ENCODE data around the gene CAPN10. TPM values are rescaled to one million over a fixed set of nuclear protein-coding genes. Genes with fewer than 3 reads are reported as not detected.

The CAPN10 gene
- total RNA-seq, 1 experiment from 2014 or later, result 61.3 TPM

DNA sequence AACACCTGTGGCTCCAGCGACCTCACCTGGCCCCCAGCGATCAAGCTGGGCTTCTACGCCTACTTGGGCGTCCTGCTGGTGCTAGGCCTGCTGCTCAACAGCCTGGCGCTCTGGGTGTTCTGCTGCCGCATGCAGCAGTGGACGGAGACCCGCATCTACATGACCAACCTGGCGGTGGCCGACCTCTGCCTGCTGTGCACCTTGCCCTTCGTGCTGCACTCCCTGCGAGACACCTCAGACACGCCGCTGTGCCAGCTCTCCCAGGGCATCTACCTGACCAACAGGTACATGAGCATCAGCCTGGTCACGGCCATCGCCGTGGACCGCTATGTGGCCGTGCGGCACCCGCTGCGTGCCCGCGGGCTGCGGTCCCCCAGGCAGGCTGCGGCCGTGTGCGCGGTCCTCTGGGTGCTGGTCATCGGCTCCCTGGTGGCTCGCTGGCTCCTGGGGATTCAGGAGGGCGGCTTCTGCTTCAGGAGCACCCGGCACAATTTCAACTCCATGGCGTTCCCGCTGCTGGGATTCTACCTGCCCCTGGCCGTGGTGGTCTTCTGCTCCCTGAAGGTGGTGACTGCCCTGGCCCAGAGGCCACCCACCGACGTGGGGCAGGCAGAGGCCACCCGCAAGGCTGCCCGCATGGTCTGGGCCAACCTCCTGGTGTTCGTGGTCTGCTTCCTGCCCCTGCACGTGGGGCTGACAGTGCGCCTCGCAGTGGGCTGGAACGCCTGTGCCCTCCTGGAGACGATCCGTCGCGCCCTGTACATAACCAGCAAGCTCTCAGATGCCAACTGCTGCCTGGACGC lies 43.6 kb downstream of the CAPN10 start:
- Mint-ChIP-seq H3K27ac (no peak overlapping the region), H3K27me3 (ENCODE audit: low read depth) (peaks cover 7% of the 10 kb centered on the region), H3K9me3 (peaks cover 32% of the 10 kb centered on the region), H3K4me3 (no peak overlapping the region), H3K4me1 (no peaks in the 10 kb centered on the region), H3K36me3 (peaks cover 21% of the 10 kb centered on the region)
- ATAC-seq (no peak), DNase-seq (ENCODE audit: low spot score) (no peak)
- CTCF ChIA-PET, result interaction anchor here (1.3 to 2.6 kb wide), 2 partner anchors 11 to 116 kb away, joined by 3 to 9 read pairs; no protein-coding TSS in a partner anchor
- TF ChIP-seq JUN (CRISPR knock-in tag; IDR thresholded peaks at IDR 0.05) (no peak), TP53 (CRISPR knock-in tag; IDR thresholded peaks at IDR 0.05) (no peak), CBFB (CRISPR knock-in tag; IDR thresholded peaks at IDR 0.05; ENCODE audit: low read depth) (no peak), ZNF671 (CRISPR knock-in tag; IDR thresholded peaks at IDR 0.05) (no peak), ZNF396 (CRISPR knock-in tag; IDR thresholded peaks at IDR 0.05; ENCODE audit: borderline replicate concordance) (no peak), ZNF317 (CRISPR knock-in tag; IDR thresholded peaks at IDR 0.05; ENCODE audit: borderline replicate concordance, low read depth) (no peak), PRRX2 (CRISPR knock-in tag; IDR thresholded peaks at IDR 0.05) (no peak), TEAD4 (CRISPR knock-in tag; IDR thresholded peaks at IDR 0.05) (no peak), MYBL2 (CRISPR knock-in tag; IDR thresholded peaks at IDR 0.05) (no peak), SMAD4 (CRISPR knock-in tag; IDR thresholded peaks at IDR 0.05) (no peak)
- TF ChIP-seq, protein P1, sequence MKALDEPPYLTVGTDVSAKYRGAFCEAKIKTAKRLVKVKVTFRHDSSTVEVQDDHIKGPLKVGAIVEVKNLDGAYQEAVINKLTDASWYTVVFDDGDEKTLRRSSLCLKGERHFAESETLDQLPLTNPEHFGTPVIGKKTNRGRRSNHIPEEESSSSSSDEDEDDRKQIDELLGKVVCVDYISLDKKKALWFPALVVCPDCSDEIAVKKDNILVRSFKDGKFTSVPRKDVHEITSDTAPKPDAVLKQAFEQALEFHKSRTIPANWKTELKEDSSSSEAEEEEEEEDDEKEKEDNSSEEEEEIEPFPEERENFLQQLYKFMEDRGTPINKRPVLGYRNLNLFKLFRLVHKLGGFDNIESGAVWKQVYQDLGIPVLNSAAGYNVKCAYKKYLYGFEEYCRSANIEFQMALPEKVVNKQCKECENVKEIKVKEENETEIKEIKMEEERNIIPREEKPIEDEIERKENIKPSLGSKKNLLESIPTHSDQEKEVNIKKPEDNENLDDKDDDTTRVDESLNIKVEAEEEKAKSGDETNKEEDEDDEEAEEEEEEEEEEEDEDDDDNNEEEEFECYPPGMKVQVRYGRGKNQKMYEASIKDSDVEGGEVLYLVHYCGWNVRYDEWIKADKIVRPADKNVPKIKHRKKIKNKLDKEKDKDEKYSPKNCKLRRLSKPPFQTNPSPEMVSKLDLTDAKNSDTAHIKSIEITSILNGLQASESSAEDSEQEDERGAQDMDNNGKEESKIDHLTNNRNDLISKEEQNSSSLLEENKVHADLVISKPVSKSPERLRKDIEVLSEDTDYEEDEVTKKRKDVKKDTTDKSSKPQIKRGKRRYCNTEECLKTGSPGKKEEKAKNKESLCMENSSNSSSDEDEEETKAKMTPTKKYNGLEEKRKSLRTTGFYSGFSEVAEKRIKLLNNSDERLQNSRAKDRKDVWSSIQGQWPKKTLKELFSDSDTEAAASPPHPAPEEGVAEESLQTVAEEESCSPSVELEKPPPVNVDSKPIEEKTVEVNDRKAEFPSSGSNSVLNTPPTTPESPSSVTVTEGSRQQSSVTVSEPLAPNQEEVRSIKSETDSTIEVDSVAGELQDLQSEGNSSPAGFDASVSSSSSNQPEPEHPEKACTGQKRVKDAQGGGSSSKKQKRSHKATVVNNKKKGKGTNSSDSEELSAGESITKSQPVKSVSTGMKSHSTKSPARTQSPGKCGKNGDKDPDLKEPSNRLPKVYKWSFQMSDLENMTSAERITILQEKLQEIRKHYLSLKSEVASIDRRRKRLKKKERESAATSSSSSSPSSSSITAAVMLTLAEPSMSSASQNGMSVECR (CRISPR knock-in tag; IDR thresholded peaks at IDR 0.05; ENCODE audit: borderline replicate concordance), result no peak
- TF ChIP-seq, protein P2, sequence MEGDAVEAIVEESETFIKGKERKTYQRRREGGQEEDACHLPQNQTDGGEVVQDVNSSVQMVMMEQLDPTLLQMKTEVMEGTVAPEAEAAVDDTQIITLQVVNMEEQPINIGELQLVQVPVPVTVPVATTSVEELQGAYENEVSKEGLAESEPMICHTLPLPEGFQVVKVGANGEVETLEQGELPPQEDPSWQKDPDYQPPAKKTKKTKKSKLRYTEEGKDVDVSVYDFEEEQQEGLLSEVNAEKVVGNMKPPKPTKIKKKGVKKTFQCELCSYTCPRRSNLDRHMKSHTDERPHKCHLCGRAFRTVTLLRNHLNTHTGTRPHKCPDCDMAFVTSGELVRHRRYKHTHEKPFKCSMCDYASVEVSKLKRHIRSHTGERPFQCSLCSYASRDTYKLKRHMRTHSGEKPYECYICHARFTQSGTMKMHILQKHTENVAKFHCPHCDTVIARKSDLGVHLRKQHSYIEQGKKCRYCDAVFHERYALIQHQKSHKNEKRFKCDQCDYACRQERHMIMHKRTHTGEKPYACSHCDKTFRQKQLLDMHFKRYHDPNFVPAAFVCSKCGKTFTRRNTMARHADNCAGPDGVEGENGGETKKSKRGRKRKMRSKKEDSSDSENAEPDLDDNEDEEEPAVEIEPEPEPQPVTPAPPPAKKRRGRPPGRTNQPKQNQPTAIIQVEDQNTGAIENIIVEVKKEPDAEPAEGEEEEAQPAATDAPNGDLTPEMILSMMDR (IDR thresholded peaks at IDR 0.05), result no peak
- TF ChIP-seq, protein P3, sequence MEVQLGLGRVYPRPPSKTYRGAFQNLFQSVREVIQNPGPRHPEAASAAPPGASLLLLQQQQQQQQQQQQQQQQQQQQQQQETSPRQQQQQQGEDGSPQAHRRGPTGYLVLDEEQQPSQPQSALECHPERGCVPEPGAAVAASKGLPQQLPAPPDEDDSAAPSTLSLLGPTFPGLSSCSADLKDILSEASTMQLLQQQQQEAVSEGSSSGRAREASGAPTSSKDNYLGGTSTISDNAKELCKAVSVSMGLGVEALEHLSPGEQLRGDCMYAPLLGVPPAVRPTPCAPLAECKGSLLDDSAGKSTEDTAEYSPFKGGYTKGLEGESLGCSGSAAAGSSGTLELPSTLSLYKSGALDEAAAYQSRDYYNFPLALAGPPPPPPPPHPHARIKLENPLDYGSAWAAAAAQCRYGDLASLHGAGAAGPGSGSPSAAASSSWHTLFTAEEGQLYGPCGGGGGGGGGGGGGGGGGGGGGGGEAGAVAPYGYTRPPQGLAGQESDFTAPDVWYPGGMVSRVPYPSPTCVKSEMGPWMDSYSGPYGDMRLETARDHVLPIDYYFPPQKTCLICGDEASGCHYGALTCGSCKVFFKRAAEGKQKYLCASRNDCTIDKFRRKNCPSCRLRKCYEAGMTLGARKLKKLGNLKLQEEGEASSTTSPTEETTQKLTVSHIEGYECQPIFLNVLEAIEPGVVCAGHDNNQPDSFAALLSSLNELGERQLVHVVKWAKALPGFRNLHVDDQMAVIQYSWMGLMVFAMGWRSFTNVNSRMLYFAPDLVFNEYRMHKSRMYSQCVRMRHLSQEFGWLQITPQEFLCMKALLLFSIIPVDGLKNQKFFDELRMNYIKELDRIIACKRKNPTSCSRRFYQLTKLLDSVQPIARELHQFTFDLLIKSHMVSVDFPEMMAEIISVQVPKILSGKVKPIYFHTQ (CRISPR knock-in tag; IDR thresholded peaks at IDR 0.05), result no peak
- TF ChIP-seq, protein P4, sequence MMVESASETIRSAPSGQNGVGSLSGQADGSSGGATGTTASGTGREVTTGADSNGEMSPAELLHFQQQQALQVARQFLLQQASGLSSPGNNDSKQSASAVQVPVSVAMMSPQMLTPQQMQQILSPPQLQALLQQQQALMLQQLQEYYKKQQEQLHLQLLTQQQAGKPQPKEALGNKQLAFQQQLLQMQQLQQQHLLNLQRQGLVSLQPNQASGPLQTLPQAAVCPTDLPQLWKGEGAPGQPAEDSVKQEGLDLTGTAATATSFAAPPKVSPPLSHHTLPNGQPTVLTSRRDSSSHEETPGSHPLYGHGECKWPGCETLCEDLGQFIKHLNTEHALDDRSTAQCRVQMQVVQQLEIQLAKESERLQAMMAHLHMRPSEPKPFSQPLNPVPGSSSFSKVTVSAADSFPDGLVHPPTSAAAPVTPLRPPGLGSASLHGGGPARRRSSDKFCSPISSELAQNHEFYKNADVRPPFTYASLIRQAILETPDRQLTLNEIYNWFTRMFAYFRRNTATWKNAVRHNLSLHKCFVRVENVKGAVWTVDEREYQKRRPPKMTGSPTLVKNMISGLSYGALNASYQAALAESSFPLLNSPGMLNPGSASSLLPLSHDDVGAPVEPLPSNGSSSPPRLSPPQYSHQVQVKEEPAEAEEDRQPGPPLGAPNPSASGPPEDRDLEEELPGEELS (CRISPR knock-in tag; IDR thresholded peaks at IDR 0.05), result no peak
- POLR2A ChIA-PET, result no interaction called here
